ENCODE results near the gene CD3D.

Gene CD3D

DNA sequence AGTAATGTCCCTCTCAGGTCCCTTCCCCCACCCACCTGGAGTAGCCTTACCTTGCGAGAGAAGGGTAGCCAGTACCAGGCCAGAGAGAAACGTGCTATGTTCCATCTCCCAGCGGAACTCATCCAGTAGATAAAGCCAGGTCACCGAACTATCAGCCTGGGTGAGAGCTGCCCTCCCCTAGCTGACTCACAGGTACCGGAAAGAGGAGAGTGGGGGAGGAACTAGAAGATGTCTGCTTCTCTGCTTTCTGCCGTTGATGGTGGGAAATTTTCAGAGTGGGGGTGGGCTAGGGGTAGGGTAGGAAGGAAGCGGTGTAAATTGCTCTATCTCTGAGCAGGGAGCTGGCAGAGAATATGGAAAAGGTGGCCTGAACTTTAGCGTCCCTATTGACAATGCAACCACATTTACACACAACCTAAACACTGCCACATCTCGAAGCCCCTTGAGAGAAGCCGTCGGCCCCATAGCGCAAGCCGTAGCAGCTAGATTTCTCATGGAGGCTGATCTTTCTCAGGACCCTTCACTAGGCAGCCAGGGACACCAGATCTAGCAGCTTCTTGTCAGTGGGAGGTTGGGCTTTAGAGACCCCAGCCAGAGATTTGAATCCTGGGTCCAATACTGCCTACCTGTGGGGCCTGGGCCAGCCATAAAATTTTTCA is at the start of gene CD3D:
CD3D (minus strand) TSS at position 203 of the 659 bp plus-strand sequence; CDS start at position 105, 98 bp downstream.
- DNase-seq (ENCODE audit: low spot score) = no peak

DNA sequence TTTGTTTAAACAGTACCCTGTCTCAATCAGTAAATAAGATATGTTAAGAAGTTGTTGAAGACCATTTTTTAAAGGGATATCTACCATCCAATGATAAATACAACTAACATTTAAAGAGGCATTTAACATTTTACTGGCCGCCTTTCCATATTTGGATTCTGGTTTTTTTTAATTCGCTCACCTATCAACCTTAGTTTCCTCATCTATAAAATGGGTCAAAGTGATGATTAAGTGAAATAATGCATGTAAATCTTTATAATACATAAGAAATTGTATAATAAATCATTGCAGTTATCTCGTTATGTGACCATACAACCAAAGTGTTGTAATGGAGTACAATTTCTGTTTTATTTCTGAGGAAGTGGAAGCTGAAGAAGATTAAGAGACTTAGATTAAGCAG is 41.2 kb upstream of the CD3D start:
- no peak for DNase-seq (ENCODE audit: low spot score)

DNA sequence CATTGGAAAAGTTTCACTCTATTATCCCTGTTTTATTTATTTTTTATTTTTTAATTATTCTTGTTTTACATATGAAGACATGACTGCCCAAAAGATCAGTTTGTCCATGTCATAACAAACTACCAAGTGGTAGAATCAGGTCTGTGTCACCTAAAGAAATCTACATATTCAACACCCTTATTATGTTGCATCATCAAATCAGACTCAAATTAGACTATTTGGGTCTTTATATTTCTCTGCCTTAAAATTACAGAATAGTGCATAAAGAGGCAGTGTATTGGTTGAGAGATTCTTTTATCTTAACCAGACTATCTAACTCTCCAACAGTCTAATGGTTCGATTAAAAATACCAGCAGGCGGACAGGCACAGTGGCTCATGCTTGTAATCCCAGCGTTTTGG is 40.4 kb upstream of the CD3D start:
- no peak for DNase-seq (ENCODE audit: low spot score)

DNA sequence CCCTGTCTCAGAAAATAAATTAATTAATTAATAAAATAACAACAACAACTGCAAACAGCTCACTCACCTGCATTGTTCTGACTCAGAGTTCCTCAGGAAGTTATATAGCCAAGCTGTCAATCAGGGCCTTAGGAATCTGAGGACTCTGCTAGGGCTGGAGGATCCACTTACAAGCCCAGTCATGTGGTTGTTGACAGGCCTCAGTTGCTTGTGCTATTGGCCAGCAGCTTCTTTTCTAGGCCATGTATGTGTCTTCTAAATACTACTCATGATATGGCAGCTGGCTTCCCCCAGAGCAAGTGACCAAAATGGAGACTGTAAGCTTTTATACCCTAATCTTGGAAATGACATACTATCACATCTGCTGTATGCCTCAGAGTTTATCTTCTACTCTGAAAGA is 38.1 kb upstream of the CD3D start:
- DNase-seq (ENCODE audit: low spot score) = no peak

DNA sequence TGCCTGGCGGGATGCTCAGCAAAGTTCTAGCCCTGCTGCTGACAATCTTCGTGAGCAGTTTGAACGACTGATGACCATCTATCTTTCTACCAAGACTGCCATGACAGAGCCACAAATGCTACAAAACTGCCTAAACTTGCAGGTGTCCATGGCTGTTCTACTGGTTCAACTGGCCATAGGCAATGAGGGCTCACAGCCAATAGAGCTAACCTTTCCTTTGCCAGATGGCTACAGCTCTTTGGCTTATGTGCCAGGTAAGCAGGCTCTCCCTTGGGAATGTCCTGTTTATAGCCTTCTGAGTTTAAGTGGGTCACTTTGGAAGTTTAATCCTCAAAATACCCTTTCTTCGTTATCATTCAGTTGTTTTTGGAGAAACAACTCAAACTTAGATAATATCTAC is 37.0 kb upstream of the CD3D start:
- DNase-seq (ENCODE audit: low spot score) = no peak

DNA sequence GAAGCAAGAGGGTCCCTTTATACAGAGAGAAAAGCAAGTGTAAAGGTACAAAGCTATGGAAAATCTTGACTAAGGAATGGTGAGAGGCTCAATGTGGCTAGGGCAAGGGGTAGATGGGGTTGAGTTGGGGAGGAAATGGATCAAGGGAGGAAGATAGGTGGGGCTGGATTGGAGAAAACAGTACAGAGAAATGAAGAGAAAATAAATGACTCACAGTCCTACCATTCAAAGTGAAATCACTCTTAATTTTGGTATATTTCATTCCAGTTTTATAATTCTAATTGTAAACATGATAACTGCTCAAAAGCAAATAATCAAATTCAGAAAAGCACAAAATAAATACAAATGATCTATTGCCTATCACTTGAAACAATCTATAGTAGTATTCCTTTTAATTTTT is 33.5 kb upstream of the CD3D start:
- DNase-seq (ENCODE audit: low spot score) = no peak

DNA sequence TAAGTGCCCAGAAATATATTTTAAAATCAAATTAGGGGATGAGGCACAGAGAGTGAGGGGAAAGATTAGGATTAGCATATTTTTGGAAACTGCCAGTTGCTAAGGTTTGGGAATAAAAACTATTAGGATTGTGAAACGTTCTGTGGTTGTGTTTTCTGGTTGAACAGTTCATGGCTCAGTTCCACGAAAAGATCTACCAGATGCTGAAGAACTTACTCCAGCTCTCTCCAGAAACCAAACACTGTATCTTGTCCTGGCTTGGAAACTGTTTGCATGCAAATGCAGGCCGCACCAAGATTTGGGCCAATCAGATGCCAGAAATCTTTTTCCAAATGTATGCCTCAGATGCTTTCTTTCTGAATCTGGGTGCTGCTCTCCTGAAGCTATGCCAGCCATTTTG is 32.2 kb upstream of the CD3D start:
- no peak for DNase-seq (ENCODE audit: low spot score)

DNA sequence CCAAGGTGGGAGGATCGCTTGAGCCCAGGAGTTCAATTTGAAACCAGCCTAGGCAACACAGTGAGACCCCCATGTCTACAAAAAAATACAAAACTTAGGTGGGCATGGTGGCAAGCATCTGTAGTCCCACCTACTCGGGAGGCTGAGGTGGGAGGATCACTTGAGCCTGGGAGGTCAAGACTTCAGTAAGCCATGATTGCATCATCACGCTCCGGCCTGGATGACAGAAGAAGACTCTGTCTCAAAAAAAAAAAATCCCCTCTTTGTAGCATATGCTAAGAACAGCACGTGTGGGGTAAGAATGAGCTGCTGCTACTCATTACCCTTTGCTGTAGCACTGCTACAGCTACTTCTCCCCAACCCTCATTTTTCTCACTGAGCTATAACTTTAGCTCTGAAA is 31.4 kb upstream of the CD3D start:
- no peak for DNase-seq (ENCODE audit: low spot score)

DNA sequence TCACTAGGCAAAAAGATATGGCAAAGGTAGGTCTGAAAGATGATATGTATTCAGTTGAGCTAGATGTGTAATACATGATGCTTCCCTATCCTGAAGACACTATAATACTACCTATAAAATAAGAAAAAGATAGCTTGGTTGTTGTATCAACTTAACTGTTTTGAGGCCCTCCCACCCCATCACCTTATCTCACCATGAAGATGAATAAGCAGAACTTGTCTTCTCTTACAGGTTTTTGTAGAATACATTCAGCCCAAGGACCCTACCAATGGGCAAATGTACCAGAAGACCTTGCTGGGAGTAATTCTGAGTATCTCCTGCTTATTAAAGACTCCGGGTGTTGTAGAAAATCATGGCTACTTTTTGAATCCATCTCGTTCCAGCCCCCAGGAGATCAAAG is 30.8 kb upstream of the CD3D start:
- DNase-seq (ENCODE audit: low spot score) = no peak

DNA sequence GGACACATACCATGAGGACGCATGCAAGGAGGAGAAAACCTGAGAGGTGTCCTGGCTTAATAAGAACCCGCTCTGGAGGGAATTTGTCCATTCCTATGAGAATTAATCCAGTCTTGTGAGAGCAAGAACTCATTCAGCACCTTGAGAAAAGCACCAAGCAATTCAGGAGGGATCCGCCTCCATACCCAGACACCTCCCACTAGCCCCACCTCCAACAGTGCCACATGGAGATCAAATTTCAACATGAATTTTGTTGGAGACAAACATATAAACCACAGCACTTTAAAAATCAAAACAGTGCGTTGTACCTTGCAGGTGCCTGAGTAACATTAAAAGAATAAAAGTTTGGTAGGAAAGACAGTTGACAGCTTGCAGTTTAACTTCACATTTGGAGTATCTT is 28.3 kb upstream of the CD3D start:
- DNase-seq (ENCODE audit: low spot score) = no peak

DNA sequence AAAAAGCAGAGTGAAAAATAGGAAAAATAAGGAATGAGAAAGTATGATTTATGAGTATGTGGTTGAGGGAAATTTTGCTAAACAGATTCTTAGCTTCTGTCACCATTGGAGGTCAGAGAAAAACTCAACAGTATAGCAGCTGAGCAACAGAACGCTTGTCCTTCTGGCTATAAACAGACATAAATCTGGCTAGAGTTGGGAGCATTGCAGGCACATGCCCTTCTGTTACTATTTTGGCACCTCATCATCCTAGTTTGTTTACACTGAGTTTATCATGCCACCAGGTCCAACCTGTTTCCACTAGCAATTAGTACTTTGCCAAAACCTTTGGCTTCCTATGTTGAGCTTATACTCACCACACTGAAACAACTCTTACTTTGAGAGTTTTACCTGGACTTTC is 23.8 kb upstream of the CD3D start:
- no peak for DNase-seq (ENCODE audit: low spot score)

DNA sequence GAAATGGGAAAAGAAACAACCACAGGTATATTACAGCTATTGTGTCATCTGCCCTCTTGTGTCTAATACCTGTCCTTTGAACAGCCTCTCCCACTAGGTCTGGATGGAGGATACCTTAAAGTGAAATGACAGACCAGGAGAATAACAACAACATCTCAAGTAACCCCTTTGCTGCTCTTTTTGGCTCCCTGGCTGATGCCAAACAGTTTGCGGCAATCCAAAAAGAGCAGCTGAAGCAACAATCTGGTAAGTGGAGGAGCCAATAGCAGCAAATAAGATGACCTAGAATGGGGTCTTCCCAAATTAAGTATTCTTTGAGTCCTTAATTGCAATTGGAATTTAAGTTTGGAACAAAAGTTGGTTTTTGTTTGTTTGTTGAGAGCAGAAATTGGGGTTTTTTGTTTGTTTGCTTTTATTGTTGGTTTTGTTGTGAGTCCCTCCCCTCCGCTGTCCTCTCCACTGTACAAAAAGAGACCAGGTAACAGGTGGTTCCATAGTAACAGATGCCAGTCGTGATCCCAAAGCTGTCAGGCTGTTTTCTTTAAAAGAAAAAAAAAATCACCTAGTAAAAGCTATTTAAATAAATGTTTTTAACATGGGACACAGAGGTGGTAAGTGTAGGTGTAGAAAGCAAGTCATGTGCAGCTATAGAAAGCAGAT is 22.6 kb upstream of the CD3D start:
- DNase-seq (ENCODE audit: low spot score) = no peak

DNA sequence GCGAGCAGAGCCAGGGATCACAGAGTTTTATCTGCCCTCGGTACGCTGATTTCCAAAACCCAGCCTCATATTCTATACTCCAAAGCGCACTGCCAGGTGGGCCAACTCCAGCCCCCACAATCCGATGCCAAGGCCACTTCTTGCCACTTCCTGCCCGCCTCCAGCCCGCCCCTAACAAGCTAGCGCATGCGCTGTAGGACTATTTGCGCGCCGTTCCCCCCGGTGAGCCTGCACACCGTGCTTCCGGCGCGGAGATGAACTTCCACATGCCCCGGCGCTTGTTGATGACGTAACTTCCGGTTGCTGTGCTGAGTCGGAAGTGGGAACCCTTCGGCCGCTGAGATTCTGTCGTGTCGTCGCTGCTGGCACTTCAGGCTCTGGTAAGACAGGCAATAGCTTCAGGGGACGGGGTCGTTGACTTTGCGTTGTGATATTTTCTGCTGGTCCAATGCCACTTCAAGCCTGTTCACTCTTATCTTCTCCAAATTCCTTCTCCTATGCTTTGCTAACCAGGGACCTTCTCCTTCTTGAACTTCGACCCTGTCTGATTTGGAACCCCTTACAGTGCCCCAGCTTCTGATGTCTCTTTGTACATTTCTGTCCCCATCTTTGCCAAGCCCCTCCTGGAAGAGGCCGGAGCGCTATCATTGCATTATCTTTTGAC is 16.9 kb upstream of the CD3D start, which contains the start of gene UBE4A:
UBE4A (plus strand) TSS at position 306 of the 664 bp plus-strand sequence. CDS start 5,481 bp downstream, outside the sequence.
- DNase-seq (ENCODE audit: low spot score) = peak; percentile 39

DNA sequence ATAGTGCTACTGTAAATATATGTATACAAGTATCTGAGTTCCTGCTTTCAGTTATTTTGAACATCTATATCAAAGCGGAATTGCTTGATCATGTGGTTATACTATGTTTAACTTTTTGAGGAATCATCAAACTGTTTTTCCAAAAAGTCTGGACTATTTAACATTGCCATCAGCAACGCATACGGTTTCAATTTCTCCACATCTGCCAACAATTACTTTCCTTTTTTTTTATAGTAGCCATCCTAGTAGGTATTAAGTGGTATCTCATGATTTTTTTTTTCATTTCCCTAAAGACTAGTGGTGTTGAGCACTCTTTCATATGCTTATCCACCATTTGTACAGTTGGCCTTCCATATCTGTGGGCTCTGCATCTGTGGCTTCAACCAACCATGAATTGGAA is 15.6 kb upstream of the CD3D start:
- DNase-seq (ENCODE audit: low spot score) = no peak

DNA sequence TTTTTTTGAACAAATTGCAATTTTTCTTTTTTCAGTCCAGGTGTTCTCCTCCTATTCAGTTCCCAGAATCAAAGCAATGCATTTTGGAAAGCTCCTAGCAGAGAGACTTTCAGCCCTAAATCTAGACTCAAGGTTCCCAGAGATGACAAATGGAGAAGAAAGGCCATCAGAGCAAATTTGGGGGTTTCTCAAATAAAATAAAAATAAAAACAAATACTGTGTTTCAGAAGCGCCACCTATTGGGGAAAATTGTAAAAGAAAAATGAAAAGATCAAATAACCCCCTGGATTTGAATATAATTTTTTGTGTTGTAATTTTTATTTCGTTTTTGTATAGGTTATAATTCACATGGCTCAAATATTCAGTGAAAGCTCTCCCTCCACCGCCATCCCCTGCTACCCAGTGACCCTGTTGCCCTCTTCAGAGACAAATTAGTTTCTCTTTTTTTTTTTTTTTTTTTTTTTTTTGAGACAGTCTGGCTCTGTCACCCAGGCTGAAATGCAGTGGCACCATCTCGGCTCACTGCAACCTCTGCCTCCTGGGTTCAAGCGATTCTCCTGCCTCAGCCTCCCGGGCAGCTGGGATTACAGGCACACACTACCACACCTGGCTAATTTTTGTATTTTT is 10.7 kb upstream of the CD3D start:
- DNase-seq (ENCODE audit: low spot score) = no peak

DNA sequence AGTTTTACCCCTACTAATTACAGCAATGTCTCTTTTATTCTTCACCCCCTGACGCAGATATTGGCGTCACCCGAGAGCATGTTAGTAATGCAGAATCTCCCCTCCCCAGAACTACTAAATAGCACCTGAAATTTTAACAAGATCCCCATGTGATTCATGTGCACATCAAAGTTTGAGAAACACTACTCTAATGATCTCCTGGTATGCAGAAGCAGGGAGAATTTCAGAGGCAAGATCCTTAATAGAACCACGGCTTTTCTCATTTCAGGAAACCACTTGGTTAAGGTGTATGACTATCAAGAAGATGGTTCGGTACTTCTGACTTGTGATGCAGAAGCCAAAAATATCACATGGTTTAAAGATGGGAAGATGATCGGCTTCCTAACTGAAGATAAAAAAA is 7.0 kb upstream of the CD3D start:
- DNase-seq (ENCODE audit: low spot score) = no peak

DNA sequence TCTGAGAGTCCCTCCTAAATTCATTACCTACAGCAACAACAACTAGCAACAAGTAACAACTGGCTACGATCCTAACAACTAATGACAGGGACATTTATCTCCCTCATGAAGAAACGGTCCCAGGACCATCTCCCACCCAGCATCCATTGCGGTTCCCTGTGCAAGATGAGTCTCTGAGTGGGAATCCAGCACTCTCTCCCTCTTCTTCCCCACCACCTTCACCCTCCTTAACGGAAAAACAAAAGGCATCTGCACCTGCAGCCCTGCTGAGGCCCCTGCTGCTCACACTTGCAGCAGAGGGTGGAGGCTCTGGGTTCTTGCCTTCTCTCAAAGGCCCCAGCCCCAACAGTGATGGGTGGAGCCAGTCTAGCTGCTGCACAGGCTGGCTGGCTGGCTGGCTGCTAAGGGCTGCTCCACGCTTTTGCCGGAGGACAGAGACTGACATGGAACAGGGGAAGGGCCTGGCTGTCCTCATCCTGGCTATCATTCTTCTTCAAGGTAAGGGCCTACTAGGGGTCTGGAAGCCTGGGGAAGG is 1.5 kb upstream of the CD3D start, which contains the start of gene CD3G:
CD3G (plus strand) TSS at position 364 of the 535 bp plus-strand sequence; CDS start at position 444, 80 bp downstream.
- no peak for DNase-seq (ENCODE audit: low spot score)

DNA sequence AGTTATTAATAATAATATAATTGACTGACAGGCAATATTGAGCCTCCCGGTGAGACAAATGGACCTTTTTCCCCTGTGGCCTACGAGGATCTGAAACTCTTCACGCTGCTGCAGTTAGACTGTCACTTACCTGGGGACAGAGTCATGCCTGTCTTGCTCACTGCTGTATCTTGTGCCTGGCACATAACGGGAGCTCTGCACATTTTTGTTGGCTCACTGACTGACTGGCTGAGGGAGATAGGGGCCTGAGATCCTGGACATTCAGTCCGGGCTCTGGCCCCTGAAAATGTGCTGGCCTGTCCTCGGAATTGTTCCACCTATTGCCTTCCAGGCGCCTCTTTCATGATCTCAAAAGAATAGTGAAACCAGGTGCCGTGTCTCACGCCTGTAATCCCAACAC is 743 bp upstream of the CD3D start:
- DNase-seq (ENCODE audit: low spot score) = no peak

DNA sequence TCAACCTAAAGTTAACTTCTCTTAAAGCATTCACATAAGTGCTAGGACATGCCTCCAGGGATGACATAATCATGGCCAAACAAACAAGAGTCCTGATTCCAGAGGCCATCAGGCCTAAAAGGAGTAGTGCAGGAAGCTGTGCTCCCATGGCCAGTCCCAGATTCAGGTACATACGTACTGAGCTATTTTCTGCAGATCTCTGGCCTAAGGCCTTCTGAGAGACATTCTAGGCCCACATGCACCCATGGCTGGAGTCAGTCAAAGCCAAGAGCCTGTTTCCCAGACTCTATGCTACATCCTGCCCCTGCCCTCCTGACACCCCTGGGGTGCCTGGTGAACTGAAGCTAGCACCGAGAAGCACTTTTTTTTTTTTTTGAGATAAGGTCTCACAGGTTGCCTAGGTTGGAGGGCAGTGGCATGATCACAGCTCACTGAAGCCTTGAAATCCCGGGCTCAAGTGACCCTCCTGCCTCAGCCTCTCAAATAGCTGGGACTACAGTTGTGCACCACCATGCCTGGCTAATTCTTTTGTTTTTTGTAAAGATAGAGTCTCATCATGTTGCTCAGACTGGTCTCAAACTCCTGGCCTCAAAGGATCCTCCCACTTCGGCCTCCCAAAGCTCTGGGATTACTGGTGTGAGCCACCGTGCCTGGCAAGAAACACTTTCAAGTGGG is 553 bp downstream of the CD3D start:
- no peak for DNase-seq (ENCODE audit: low spot score)

DNA sequence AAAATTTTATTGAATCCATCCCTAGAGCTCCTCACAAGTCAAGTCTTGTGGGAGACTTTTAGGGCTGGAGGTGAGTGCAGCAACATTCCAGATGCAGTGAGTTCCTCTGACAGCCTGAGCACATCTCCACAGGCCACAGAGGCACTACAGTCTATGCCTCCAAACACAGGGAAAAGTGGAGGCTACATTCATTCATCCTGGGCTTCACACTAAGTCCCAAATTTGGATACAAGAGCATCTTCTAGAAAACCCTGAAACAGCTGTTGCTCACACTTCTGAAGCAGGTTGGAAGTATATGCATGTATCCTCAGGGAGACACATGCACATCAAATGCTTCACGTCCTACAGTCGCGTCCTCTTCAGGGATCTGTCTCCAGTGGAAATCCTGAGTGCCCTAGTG is 1.2 kb downstream of the CD3D start:
- DNase-seq (ENCODE audit: low spot score) = no peak

DNA sequence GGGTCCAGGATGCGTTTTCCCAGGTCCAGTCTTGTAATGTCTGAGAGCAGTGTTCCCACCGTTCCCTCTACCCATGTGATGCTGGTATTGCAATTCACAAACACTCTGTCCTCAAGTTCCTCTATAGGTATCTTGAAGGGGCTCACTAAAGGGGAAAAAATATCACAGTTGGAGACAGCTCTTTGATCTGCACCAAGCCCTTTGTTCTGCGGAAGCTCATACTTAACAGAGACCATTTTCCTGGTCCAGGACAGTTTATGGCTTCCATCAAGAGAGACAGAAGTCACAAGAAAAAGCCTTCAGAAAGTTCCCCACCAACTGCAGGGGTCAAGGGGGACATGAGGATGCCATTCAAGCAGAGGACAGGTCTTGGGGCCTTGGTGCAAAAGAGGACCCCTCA is 2.1 kb downstream of the CD3D start:
- no peak for DNase-seq (ENCODE audit: low spot score)
